HepG2 (cell line): ENCODE data around the gene UBC.

Experiments
- FOXM1 ChIP-seq: sonication (generic); formaldehyde crosslinking; IDR thresholded peaks from 2 replicates; pipeline ENCODE4 v1.5.0; 2020; ENCODE audit warnings: missing genetic modification reagents
- HNRNPUL1 ChIP-seq: fragments of 200-400 bp; formaldehyde crosslinking; IDR thresholded peaks from 2 replicates; pipeline ENCODE4 v1.6.1; 2017; ENCODE audit warnings: low read depth, mild to moderate bottlenecking, low read length, moderate library complexity
- JUND ChIP-seq: sonication (generic); formaldehyde crosslinking; IDR thresholded peaks from 2 replicates; pipeline ENCODE4 v1.8.0; 2022; ENCODE audit warnings: mild to moderate bottlenecking, missing genetic modification reagents
- NAIF1 ChIP-seq: sonication (generic); formaldehyde crosslinking; IDR thresholded peaks from 2 replicates; pipeline ENCODE4 v1.5.0; 2020; ENCODE audit warnings: mild to moderate bottlenecking, missing genetic modification reagents, borderline replicate concordance
- POLR2A ChIP-seq, 2 experiments: IDR thresholded peaks; 2 replicates each; pipeline ENCODE4 v1.6.1; 2011; ENCODE audit warnings: low read depth in 2 of 2, low read length in 2 of 2, mild to moderate bottlenecking in 1 of 2, moderate library complexity in 1 of 2; ENCODE audit not compliant: insufficient read depth in 1 of 2
- ZFP62 ChIP-seq: sonication (generic); formaldehyde crosslinking; IDR thresholded peaks from 2 replicates; pipeline ENCODE4 v1.4.0; 2020; ENCODE audit warnings: missing genetic modification reagents
- TF ChIP-seq, protein P1 (sequence below): sonication (generic); formaldehyde crosslinking; IDR thresholded peaks from 2 replicates; pipeline ENCODE4 v1.5.0; 2020; ENCODE audit warnings: mild to moderate bottlenecking, missing genetic modification reagents, moderate library complexity

DNA sequence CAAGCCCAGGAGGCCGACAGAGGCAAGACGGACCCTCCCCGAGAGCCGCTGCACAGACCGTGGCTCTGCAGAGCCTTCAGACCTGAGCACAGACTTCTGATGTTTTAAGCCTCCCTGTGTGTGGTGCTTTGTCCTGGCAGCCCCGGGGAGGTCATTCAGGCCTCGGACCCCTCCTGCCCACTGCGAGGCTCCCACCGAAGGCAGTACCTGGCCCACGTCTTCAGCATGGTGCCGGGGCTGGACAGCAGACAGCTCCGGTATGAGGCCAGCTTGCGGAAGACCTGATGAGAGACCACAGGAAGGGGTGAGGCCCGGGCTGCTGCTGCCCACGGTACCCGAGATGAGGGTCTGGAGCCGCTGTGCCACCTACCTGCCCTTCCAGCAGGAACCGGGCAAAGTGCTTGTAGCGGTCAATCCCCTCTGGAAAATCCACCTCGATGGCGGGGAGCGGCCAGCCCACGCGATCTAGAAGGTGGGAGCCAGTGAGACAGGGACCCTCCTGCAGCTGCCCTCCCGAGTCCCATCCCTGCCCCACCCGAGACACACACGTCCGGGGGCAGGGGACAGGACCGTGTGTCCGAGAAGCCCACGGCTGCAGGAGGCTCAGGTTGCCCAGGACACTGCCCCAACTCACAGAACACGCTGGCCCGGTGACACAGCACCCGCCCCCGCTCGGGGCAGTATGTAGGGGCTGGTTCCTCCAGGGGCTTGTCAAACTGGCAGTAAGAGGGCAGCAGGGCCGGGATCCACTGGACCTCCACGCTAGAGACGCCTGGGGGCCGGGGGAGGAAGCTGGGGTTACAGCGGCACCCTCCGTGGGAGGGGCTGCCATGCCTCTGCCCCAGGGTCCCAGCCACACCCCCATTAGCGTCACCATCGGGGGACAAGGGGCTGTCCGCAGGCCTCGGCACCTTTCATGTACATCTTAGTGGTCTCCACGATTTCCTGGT lies 35.6 kb upstream of the UBC start:
- no peak for TF ChIP-seq JUND (CRISPR knock-in tag)
- TF ChIP-seq ZFP62 (CRISPR knock-in tag), result no peak
- TF ChIP-seq, protein P1, sequence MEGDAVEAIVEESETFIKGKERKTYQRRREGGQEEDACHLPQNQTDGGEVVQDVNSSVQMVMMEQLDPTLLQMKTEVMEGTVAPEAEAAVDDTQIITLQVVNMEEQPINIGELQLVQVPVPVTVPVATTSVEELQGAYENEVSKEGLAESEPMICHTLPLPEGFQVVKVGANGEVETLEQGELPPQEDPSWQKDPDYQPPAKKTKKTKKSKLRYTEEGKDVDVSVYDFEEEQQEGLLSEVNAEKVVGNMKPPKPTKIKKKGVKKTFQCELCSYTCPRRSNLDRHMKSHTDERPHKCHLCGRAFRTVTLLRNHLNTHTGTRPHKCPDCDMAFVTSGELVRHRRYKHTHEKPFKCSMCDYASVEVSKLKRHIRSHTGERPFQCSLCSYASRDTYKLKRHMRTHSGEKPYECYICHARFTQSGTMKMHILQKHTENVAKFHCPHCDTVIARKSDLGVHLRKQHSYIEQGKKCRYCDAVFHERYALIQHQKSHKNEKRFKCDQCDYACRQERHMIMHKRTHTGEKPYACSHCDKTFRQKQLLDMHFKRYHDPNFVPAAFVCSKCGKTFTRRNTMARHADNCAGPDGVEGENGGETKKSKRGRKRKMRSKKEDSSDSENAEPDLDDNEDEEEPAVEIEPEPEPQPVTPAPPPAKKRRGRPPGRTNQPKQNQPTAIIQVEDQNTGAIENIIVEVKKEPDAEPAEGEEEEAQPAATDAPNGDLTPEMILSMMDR (CRISPR knock-in tag), result no peak
- TF ChIP-seq POLR2A (IDR thresholded peaks at IDR 0.05; ENCODE audit: insufficient read depth in 1 of 2, low read depth in 2 of 2, low read length in 2 of 2), result no peak
- no peak for TF ChIP-seq FOXM1
- no peak for TF ChIP-seq NAIF1 (CRISPR knock-in tag)
- TF ChIP-seq HNRNPUL1, result no peak
